Thoracic aorta (tissue), 2 donors: ENCODE data around the gene RBPJL. TPM values are rescaled to one million over a fixed set of nuclear protein-coding genes. Genes with fewer than 3 reads are reported as not detected.

Source experiments
- ATAC-seq: fragments of 150-250 bp; one replicate; pipeline ENCODE4 v1.8.0; 2017; ENCODE audit warnings: low read depth; ENCODE audit not compliant: insufficient number of reproducible peaks, low FRiP score
- DNase-seq: peaks from one replicate; pipeline ENCODE4 v3.0.0-alpha.2; 2020; ENCODE audit warnings: low spot score
- H3K27ac ChIP-seq, 2 donors: fragments of 200-600 bp; sonication (generic); 1 replicate in 1 of 2; 2 replicates in 1 of 2; pipeline ENCODE4 v1.5.1; 2016; ENCODE audit warnings: mild to moderate bottlenecking in 2 of 2, moderate library complexity in 2 of 2
- H3K27me3 ChIP-seq: fragments of 200-600 bp; sonication (generic); replicated peaks from 2 replicates; pipeline ENCODE4 v1.6.0; 2016; ENCODE audit warnings: mild to moderate bottlenecking; ENCODE audit not compliant: insufficient read depth
- H3K36me3 ChIP-seq: fragments of 200-600 bp; sonication (generic); one replicate; pipeline ENCODE4 v1.5.1; 2016
- H3K4me1 ChIP-seq, 2 donors: fragments of 200-600 bp; sonication (generic); 1 replicate in 1 of 2; 2 replicates in 1 of 2; pipeline versions ENCODE4 v1.5.1 to v1.6.0; 2016; ENCODE audit warnings: low read depth in 2 of 2, mild to moderate bottlenecking in 1 of 2; ENCODE audit not compliant: control insufficient read depth in 1 of 2
- H3K4me3 ChIP-seq: fragments of 200-600 bp; sonication (generic); 2 replicates; pipeline ENCODE4 v1.5.1; 2016; ENCODE audit warnings: mild to moderate bottlenecking
- H3K9me3 ChIP-seq: fragments of 200-600 bp; sonication (generic); 2 replicates; pipeline ENCODE4 v1.5.1; 2016
- total RNA-seq, 2 donors: library from RNA; depleted of rRNA; stranded (reverse); fragments of >200 nt; gene quantifications; one replicate each; pipeline versions ENCODE4 v1.1.0 to v1.2.3, GENCODE V29; 2016
- TF ChIP-seq, protein P1 (sequence below): fragments of 200-600 bp; sonication (generic); IDR thresholded peaks from one replicate; pipeline ENCODE4 v1.5.1; 2019; ENCODE audit warnings: antibody characterized with exemption

Gene RBPJL
- total RNA-seq, 2 donors from 2014 or later, result not detected

DNA sequence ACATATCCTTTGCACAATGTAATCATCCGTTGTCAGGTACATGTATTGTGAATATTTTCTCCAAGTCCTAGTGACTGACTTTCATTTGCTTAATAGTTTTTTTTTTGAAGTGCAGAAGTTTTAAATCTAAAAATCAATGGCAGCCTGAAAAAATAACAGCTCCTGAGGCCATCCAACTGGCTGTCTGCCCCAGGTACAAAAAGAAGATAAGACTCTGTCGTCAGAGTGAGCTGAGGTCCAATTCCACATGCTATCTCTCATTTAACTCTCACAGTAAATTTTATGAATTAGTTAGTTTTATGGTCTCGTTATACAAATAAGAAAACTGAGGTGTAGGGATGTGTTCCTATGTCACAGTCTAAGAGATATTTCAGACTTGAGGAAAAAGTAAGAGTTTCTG, 31.3 kb upstream of the RBPJL start:
- TF ChIP-seq, protein P1, sequence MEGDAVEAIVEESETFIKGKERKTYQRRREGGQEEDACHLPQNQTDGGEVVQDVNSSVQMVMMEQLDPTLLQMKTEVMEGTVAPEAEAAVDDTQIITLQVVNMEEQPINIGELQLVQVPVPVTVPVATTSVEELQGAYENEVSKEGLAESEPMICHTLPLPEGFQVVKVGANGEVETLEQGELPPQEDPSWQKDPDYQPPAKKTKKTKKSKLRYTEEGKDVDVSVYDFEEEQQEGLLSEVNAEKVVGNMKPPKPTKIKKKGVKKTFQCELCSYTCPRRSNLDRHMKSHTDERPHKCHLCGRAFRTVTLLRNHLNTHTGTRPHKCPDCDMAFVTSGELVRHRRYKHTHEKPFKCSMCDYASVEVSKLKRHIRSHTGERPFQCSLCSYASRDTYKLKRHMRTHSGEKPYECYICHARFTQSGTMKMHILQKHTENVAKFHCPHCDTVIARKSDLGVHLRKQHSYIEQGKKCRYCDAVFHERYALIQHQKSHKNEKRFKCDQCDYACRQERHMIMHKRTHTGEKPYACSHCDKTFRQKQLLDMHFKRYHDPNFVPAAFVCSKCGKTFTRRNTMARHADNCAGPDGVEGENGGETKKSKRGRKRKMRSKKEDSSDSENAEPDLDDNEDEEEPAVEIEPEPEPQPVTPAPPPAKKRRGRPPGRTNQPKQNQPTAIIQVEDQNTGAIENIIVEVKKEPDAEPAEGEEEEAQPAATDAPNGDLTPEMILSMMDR, result no peak
- no peak for ATAC-seq
- no peak overlapping the region for H3K4me3 ChIP-seq

DNA sequence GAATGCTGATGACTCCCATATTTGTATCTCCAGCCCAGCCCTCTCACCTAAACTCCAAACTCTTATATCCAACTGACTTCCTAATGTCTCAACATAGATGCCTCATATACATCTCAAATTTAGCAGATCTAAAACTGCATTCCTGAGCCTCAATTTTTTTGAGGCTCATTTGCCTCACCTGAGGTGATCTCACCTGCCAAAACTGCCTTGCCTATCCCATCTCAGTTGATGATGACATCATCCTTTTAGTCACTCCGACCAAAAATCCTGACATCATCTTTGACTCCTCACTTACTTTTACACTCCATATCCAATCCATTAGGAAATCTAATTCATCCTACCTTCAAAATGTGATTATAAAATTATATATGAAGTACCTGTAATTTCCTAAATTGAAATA, 26.6 kb upstream of the RBPJL start:
- DNase-seq (no peak), ATAC-seq (no peak)
- no peak overlapping the region for H3K27ac ChIP-seq
- H3K9me3 ChIP-seq, result no peaks in the 10 kb centered on the region
- no peaks in the 10 kb centered on the region for H3K36me3 ChIP-seq
- no peak overlapping the region for H3K4me3 ChIP-seq
- no peaks in the 10 kb centered on the region for H3K4me1 ChIP-seq
- no peaks in the 10 kb centered on the region for H3K27me3 ChIP-seq
- TF ChIP-seq, protein P1, result no peak

More for the DNA sequence above, 31.3 kb upstream of the RBPJL start:
- H3K4me1 ChIP-seq, result no peaks in the 10 kb centered on the region
- no peaks in the 10 kb centered on the region for H3K9me3 ChIP-seq
- H3K27ac ChIP-seq, result no peak overlapping the region
- no peaks in the 10 kb centered on the region for H3K36me3 ChIP-seq
- H3K27me3 ChIP-seq, result no peaks in the 10 kb centered on the region
- DNase-seq, result no peak

DNA sequence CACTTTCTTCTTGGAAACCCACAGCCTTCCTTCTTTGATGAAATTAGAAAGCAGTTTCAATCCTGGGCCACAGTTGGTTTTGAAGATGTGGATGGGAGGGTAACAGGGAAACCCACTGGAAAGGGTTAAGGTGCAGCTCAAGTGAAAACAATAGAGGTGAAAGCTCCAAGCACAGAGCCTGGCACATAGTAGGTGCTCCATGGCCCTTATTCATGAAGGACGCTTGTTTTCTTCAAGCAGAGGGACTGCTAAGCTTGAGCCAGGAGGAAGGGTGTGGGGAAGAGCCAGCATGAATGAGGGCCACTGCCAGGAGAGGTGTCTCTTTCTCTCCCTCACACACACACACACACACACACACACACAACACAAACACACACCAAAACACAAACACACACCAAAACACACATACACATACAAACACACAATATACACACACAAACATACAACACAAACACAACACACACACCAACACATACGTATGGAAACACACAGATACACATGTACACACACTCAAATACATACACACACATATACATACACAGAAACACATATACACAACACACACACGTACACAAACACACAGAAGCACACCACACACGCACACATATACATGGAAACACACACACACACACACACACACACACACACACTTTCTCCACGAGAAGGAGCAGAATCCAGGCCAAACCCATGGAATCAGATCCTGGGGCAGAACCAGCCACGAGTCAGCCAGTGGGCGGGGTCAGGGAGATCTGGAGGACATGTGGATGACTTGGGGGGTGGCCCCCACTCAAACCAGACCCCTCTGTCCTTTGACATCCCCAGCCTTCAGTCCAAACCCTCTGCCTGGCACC, 23.7 kb upstream of the RBPJL start:
- no peak for ATAC-seq
- Histone ChIP-seq H3K9me3 (no peaks in the 10 kb centered on the region), H3K4me3 (no peak overlapping the region), H3K27ac (no peak overlapping the region), H3K4me1 (no peaks in the 10 kb centered on the region), H3K36me3 (no peaks in the 10 kb centered on the region), H3K27me3 (no peaks in the 10 kb centered on the region)
- no peak for DNase-seq
- TF ChIP-seq, protein P1, result no peak

DNA sequence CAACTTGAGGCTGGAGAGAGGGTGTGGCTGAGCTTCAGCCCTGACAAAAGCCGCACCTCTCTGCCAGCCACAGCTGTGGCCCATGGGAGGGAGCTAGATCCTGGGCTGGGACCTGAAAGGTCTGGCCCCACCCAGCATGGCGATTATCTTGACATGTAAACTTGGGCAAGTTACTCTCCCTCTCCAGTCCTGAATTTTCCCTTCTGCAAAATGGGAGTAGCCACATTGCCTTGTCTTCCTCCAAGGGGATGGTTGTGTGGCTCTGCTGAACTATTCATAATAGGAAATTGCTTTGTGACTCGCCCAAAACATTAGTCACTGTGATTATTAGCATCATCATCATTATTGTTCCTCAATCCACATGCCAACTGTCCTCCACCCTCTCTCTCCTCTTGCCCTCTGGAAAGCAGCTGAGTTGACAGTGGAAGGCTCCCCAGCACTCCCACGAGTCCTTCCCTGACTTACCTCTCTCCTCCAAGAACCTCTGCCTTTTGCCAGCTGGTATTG, 23.0 kb upstream of the RBPJL start:
- ATAC-seq, result no peak
- no peak overlapping the region for H3K27ac ChIP-seq
- TF ChIP-seq, protein P1, result no peak
- H3K27me3 ChIP-seq, result no peaks in the 10 kb centered on the region
- H3K9me3 ChIP-seq, result no peaks in the 10 kb centered on the region
- no peak overlapping the region for H3K4me3 ChIP-seq
- H3K36me3 ChIP-seq, result no peaks in the 10 kb centered on the region
- no peak for DNase-seq
- H3K4me1 ChIP-seq, result no peaks in the 10 kb centered on the region

DNA sequence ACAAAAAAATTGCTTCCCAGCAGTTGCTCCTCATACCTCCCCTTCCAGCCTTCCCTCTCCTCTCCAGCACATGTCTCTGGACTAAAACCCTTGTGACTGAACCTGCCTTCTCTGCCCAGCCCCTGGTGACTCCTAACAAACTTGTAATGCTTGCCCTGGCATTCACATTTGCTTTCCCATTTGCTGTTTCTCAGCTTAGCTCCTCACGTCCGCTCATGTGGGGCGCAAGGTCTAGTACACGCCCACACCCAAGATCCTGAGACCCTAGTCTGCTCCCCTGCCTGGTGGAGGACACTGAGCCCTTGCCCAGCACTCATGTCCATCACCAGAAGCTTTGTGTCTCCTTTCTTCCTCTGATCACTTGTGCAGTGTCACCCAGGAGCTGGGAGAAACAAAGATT, 18.3 kb upstream of the RBPJL start:
- no peaks in the 10 kb centered on the region for H3K36me3 ChIP-seq
- no peaks in the 10 kb centered on the region for H3K27me3 ChIP-seq
- ATAC-seq (no peak), DNase-seq (no peak)
- H3K4me3 ChIP-seq, result no peak overlapping the region
- H3K4me1 ChIP-seq, result peaks cover 0 to 5% of the 10 kb centered on the region in 2 donors
- H3K9me3 ChIP-seq, result no peaks in the 10 kb centered on the region
- TF ChIP-seq, protein P1, result no peak
- no peak overlapping the region for H3K27ac ChIP-seq
